OCI-LY3 (cell line): Measurements from ENCODE around the gene STRIP1.

Experiments
- CTCF ChIP-seq: fragments of 200-600, 300-600 bp; sonication (generic); IDR thresholded peaks from 2 replicates; pipeline ENCODE4 v1.5.1; 2014; ENCODE audit warnings: antibody characterized with exemption, low read length, low read depth
- EZH2phosphoT487 ChIP-seq: fragments of 200-600 bp; shearing (Covaris generic); IDR thresholded peaks from 2 replicates; pipeline ENCODE4 v1.6.1; 2018; ENCODE audit warnings: antibody characterized with exemption, mixed run types, low read depth

GRCh38 chr1:110094931-110095654, 60.7 kb downstream of the STRIP1 start:
- TF ChIP-seq CTCF (no peak), EZH2phosphoT487 (no peak)
